ENCODE results near the gene POU2F3. TPM values are rescaled to one million over a fixed set of nuclear protein-coding genes. Genes with fewer than 3 reads are reported as not detected.

POU2F3 gene
- total RNA-seq, 2 experiments from 2014 or later: not detected

GRCh38 chr11:120231963-120232362 is 8.0 kb upstream of the POU2F3 start:
- H3K9me3 Mint-ChIP-seq: no peaks in the 10 kb centered on the region

GRCh38 chr11:120233207-120233803 is 6.6 kb upstream of the POU2F3 start:
- intact Hi-C loops (cut with micrococcal nuclease): loop anchor here (10.0 kb wide), 1 partner anchor 271 kb away; no protein-coding TSS in a partner anchor
- CTCF ChIA-PET: interaction anchor here (0.5 to 13.9 kb wide), 6 partner anchors 9 to 1021 kb away, joined by 3 to 188 read pairs (median 4); no protein-coding TSS in a partner anchor
- no peak for DNase-seq
- no peaks in the 10 kb centered on the region for H3K36me3 Mint-ChIP-seq (ENCODE audit: low read depth)
- H3K27me3 Mint-ChIP-seq (ENCODE audit: low read depth): peaks cover 29% of the 10 kb centered on the region
- no peaks in the 10 kb centered on the region for H3K9me3 Mint-ChIP-seq
- no peaks in the 10 kb centered on the region for H3K4me1 Mint-ChIP-seq (ENCODE audit: low read depth)
- H3K4me3 Mint-ChIP-seq: no peak overlapping the region
- H3K27ac Mint-ChIP-seq: no peak overlapping the region

More at GRCh38 chr11:120231963-120232362, 8.0 kb upstream of the POU2F3 start:
- peaks cover 18% of the 10 kb centered on the region for H3K27me3 Mint-ChIP-seq (ENCODE audit: low read depth)
- H3K4me3 Mint-ChIP-seq: no peak overlapping the region
- intact Hi-C loops (cut with micrococcal nuclease): loop anchor here (10.0 kb wide), 1 partner anchor 273 kb away; no protein-coding TSS in a partner anchor
- no peak for DNase-seq
- no peaks in the 10 kb centered on the region for H3K36me3 Mint-ChIP-seq (ENCODE audit: low read depth)
- no peaks in the 10 kb centered on the region for H3K4me1 Mint-ChIP-seq (ENCODE audit: low read depth)
- CTCF ChIA-PET: interaction anchor here (0.8 to 13.9 kb wide), 3 partner anchors 60 to 68 kb away, joined by 3 to 188 read pairs (median 47); no protein-coding TSS in a partner anchor
- H3K27ac Mint-ChIP-seq: no peak overlapping the region

- H3K4me3 Mint-ChIP-seq: no peak overlapping the region
- no peak overlapping the region for H3K27ac Mint-ChIP-seq
- no peaks in the 10 kb centered on the region for H3K4me1 Mint-ChIP-seq (ENCODE audit: low read depth)
- intact Hi-C loops (cut with micrococcal nuclease): loop anchor here (1.0 to 10.0 kb wide), 4 partner anchors 68 to 450 kb away; no protein-coding TSS in a partner anchor
- peak; percentile 83 for DNase-seq
- CTCF ChIA-PET: interaction anchor here (0.7 to 13.9 kb wide), 13 partner anchors 9 to 88 kb away, joined by 3 to 188 read pairs (median 5); no protein-coding TSS in a partner anchor
- H3K27me3 Mint-ChIP-seq (ENCODE audit: low read depth): peaks cover 39% of the 10 kb centered on the region
- H3K9me3 Mint-ChIP-seq: no peaks in the 10 kb centered on the region
- no peaks in the 10 kb centered on the region for H3K36me3 Mint-ChIP-seq (ENCODE audit: low read depth)
These were observed 4.8 kb upstream of the POU2F3 start for GRCh38 chr11:120235024-120235628.

- H3K4me1 Mint-ChIP-seq (ENCODE audit: low read depth): no peaks in the 10 kb centered on the region
- CTCF ChIA-PET: interaction anchor here (0.7 to 13.9 kb wide), 10 partner anchors 8 to 76 kb away, joined by 3 to 188 read pairs (median 6); no protein-coding TSS in a partner anchor
- intact Hi-C loops (cut with micrococcal nuclease): loop anchor here (5.0 to 10.0 kb wide), 2 partner anchors 196 to 268 kb away; no protein-coding TSS in a partner anchor
- DNase-seq: no peak
- no peak overlapping the region for H3K4me3 Mint-ChIP-seq
- H3K27me3 Mint-ChIP-seq (ENCODE audit: low read depth): peaks cover 52% of the 10 kb centered on the region
- H3K9me3 Mint-ChIP-seq: no peaks in the 10 kb centered on the region
- H3K27ac Mint-ChIP-seq: no peak overlapping the region
- no peaks in the 10 kb centered on the region for H3K36me3 Mint-ChIP-seq (ENCODE audit: low read depth)
These were observed 3.5 kb upstream of the POU2F3 start for GRCh38 chr11:120236169-120237107.

- Mint-ChIP-seq H3K4me3 (no peak overlapping the region), H3K36me3 (ENCODE audit: low read depth) (no peaks in the 10 kb centered on the region), H3K27me3 (ENCODE audit: low read depth) (peaks cover 70% of the 10 kb centered on the region), H3K9me3 (no peaks in the 10 kb centered on the region), H3K27ac (no peak overlapping the region), H3K4me1 (ENCODE audit: low read depth) (peaks cover 1% of the 10 kb centered on the region)
- CTCF ChIA-PET: interaction anchor here (2.2 to 13.9 kb wide), 2 partner anchors 10 to 61 kb away, joined by 5 to 188 read pairs; no protein-coding TSS in a partner anchor
- intact Hi-C loops (cut with micrococcal nuclease): loop anchor here (5.0 to 10.0 kb wide), 2 partner anchors 193 to 266 kb away; no protein-coding TSS in a partner anchor
- no peak for DNase-seq
These were observed 846 bp upstream of the POU2F3 start for GRCh38 chr11:120238968-120239620.

GRCh38 chr11:120240866-120241265 is 926 bp downstream of the POU2F3 start:
- no peaks in the 10 kb centered on the region for H3K9me3 Mint-ChIP-seq

GRCh38 chr11:120241277-120241676 is 1.3 kb downstream of the POU2F3 start:
- no peak overlapping the region for H3K27ac Mint-ChIP-seq
- H3K4me3 Mint-ChIP-seq: no peak overlapping the region
- peaks cover 69% of the 10 kb centered on the region for H3K27me3 Mint-ChIP-seq (ENCODE audit: low read depth)
- H3K36me3 Mint-ChIP-seq (ENCODE audit: low read depth): no peaks in the 10 kb centered on the region
- peaks cover 13% of the 10 kb centered on the region for H3K4me1 Mint-ChIP-seq (ENCODE audit: low read depth)
- intact Hi-C loops (cut with micrococcal nuclease): loop anchor here (10.0 kb wide), 1 partner anchor 1224 kb away; no protein-coding TSS in a partner anchor
- no peak for DNase-seq
- CTCF ChIA-PET: no interaction called here
- H3K9me3 Mint-ChIP-seq: no peaks in the 10 kb centered on the region

More at GRCh38 chr11:120240866-120241265, 926 bp downstream of the POU2F3 start:
- no peak overlapping the region for H3K4me3 Mint-ChIP-seq
- no peak overlapping the region for H3K27ac Mint-ChIP-seq
- DNase-seq: no peak
- H3K27me3 Mint-ChIP-seq (ENCODE audit: low read depth): peaks cover 67% of the 10 kb centered on the region
- H3K36me3 Mint-ChIP-seq (ENCODE audit: low read depth): no peaks in the 10 kb centered on the region
- intact Hi-C loops (cut with micrococcal nuclease): loop anchor here (10.0 kb wide), 1 partner anchor 1224 kb away; no protein-coding TSS in a partner anchor
- H3K4me1 Mint-ChIP-seq (ENCODE audit: low read depth): peaks cover 13% of the 10 kb centered on the region
- CTCF ChIA-PET: interaction anchor here (2.2 to 13.9 kb wide), 2 partner anchors 12 to 59 kb away, joined by 5 to 188 read pairs; no protein-coding TSS in a partner anchor

- Mint-ChIP-seq H3K27ac (no peak overlapping the region), H3K4me3 (no peak overlapping the region), H3K27me3 (ENCODE audit: low read depth) (peaks cover 73% of the 10 kb centered on the region), H3K9me3 (no peaks in the 10 kb centered on the region), H3K4me1 (ENCODE audit: low read depth) (peaks cover 23% of the 10 kb centered on the region), H3K36me3 (ENCODE audit: low read depth) (no peaks in the 10 kb centered on the region)
- intact Hi-C loops (cut with micrococcal nuclease): loop anchor here (10.0 kb wide), 1 partner anchor 1222 kb away; no protein-coding TSS in a partner anchor
- CTCF ChIA-PET: interaction anchor here (1.7 to 3.3 kb wide), 2 partner anchors 57 to 60 kb away, joined by 7 to 12 read pairs; no protein-coding TSS in a partner anchor
- DNase-seq: no peak
These were observed 3.3 kb downstream of the POU2F3 start for GRCh38 chr11:120243221-120243620.

GRCh38 chr11:120244476-120245365 is 4.8 kb downstream of the POU2F3 start:
- Mint-ChIP-seq H3K4me1 (ENCODE audit: low read depth) (peaks cover 38% of the 10 kb centered on the region), H3K27me3 (ENCODE audit: low read depth) (peaks cover 68% of the 10 kb centered on the region), H3K27ac (no peak overlapping the region), H3K9me3 (no peaks in the 10 kb centered on the region), H3K4me3 (no peak overlapping the region), H3K36me3 (ENCODE audit: low read depth) (no peaks in the 10 kb centered on the region)
- intact Hi-C loops (cut with micrococcal nuclease): loop anchor here (10.0 kb wide), 1 partner anchor 1220 kb away; no protein-coding TSS in a partner anchor
- DNase-seq: peak; percentile 57
- CTCF ChIA-PET: interaction anchor here (0.6 to 3.3 kb wide), 5 partner anchors 10 to 136 kb away, joined by 3 to 13 read pairs (median 7); no protein-coding TSS in a partner anchor

GRCh38 chr11:120245434-120245833 is 5.5 kb downstream of the POU2F3 start:
- CTCF ChIA-PET: interaction anchor here (2.2 to 3.3 kb wide), 2 partner anchors 11 to 57 kb away, joined by 12 to 13 read pairs; no protein-coding TSS in a partner anchor
- H3K27me3 Mint-ChIP-seq (ENCODE audit: low read depth): peaks cover 72% of the 10 kb centered on the region
- H3K4me1 Mint-ChIP-seq (ENCODE audit: low read depth): peaks cover 42% of the 10 kb centered on the region
- no peak for DNase-seq
- no peaks in the 10 kb centered on the region for H3K9me3 Mint-ChIP-seq
- no peak overlapping the region for H3K4me3 Mint-ChIP-seq
- intact Hi-C loops (cut with micrococcal nuclease): loop anchor here (10.0 kb wide), 1 partner anchor 1219 kb away; no protein-coding TSS in a partner anchor
- no peaks in the 10 kb centered on the region for H3K36me3 Mint-ChIP-seq (ENCODE audit: low read depth)
- no peak overlapping the region for H3K27ac Mint-ChIP-seq
